GM19463 (cell line): Measurements from ENCODE around the gene PARP8.
A peak's percentile ranks its signal among the peaks of the same experiment; 100 is the strongest.
"Not testable (repeated sequence)": the region's sequence is repeated elsewhere in the genome, so short reads cannot be mapped to it uniquely, and the experiment has no call there.

Experiments used
- ATAC-seq: cut with Tn5 transposase; IDR thresholded peaks from one replicate; pipeline ENCODE4 v1.9.1; 2021; ENCODE audit warnings: mild to moderate bottlenecking, moderate library complexity; ENCODE audit not compliant: unreplicated experiment

The PARP8 gene

DNA sequence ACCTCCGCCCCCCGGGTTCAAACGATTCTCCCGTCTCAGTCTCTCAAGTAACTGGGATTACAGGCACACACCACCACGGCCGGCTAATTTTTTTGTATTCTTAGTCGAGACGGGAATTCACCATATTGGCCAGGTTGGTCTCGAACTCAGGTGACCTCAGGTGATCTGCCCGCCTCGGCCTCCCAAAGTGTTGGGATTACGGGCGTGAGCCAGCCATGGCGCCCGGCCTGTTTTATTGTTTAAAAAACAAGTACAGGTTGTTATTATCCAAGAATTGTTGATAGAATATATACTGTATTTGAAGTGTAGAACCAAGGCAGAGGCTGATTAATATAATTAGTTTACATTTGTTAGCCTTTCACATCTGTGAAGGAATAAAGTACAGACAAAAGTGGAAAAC lies 8.9 kb downstream of the PARP8 start:
- no peak for ATAC-seq

DNA sequence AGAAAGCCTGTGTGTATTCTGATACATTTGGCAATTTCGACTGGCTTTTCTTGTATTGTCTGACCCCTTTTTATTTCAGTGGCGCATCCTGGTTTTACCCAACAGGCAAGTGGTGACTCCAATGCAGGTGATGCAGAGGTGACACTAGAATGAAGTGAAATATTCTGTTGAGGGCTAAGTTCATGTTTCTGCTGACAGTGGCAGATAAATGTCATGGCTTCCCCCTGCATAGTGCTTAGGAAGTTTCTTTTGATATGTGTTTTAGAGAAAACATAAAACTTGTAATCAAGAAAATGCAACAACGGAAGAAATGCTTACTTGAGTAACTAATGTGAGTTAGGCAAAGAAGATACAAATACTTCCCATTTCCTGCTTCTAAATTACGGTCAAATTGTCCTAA lies 13.1 kb downstream of the PARP8 start:
- not testable (repeated sequence) for ATAC-seq

DNA sequence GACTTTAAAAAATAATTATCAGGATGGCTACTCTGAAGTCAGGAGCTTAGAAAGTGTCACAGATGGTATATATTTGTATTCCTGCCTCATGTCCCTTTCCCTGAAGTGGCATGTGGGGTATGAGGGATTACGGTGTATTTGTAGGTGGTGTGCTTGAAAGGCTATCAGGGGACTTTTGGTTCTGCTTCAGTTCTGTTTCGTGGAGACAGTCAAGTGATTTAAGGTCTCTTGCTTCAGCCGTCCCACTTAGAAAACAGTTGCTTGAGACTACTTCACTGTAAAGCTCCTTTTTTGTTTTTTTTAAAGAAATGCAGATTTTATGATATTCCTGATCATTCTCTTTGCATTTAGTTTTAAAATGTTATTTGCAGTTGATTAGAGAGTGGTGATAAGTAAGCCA lies 18.3 kb downstream of the PARP8 start:
- no peak for ATAC-seq

DNA sequence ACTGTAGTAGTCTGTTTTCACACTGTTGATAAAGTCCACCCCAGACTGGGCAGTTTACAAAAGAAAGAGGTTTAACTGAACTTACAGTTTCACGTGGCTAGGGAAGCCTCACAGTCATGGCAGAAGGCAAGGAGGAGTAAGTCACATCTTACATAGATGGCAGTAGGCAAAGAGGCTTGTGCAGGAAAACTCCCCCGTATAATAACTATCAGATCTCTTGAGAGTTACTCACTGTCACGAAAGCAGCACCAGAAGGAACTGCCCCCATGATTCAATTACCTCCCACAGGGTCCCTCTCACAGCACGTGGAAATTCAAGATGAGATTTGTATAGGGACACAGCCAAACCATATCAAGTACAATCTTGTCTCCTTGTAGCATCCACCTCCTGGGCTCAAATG lies 21.1 kb downstream of the PARP8 start:
- no peak for ATAC-seq

DNA sequence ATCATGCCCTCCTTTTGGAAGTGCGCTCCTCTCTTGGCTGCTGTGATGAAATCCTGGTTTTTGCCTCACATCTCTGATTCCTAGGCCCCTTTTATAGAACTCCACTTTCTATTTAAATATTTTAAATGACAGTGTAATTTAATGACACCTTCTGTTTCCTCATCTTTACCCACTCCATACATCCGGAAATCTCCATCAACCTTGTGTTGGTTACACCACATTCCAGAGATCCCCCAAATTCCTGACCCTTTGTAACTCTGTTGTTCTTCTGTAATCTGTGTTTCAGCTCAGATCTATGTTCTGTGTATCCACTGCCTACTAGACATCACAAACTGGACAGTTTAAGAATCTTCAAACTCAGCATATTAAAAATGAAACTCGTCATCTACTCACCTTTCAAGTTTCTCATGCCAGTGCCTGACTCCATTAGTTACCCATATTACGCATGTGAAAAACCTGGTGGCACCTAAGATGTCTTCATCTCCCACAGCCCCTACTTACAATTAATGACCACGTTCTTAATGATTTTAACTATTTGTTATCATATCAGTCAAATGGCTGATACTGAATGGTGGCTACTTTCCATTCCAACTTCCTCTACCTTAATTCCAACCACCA lies 25.1 kb downstream of the PARP8 start:
- no peak for ATAC-seq

DNA sequence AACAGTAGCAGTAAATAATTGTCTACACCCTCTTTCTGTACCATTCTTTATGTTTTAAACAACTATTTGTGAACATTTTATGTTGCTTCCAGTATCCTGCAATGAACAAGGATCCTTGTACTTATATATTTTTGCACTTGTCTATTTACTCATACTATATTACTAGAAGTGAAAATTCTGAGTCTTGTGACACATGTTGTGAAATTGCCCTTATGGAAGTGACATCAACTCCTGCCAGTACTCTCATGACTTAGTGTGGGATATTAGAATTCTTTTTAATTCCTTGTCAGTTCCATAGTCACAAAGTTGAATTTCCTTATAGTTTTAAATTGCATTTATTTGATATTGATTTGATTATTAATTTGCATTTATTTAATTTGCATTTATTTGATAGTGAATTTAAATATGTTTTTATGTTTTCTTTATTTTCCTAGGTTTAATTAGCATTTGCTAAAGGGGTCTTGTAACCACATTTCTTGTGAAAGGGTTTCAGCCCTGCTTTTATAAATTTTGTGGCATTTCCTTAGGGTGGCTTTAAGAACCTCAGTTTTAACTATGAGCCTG lies 27.7 kb downstream of the PARP8 start:
- no peak for ATAC-seq

DNA sequence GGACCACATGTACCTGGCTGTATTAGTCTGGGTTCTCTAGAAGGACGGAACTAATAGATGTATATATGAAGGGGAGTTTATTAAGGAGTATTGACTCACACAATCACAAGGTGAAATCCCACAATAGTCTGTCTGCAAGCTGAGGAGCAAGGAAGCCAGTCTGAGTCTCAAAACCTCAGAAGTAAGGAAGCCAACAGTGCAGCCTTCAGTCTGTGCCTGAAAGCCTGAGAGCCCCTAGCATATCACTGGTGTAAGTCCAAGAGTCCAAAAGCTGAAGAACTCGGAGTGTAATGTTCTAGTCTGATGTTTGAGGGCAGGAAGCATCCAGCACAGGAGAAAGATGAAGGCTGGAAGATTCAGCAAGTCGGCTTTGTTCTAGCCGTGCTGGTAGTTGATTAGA lies 28.2 kb downstream of the PARP8 start:
- not testable (repeated sequence) for ATAC-seq

DNA sequence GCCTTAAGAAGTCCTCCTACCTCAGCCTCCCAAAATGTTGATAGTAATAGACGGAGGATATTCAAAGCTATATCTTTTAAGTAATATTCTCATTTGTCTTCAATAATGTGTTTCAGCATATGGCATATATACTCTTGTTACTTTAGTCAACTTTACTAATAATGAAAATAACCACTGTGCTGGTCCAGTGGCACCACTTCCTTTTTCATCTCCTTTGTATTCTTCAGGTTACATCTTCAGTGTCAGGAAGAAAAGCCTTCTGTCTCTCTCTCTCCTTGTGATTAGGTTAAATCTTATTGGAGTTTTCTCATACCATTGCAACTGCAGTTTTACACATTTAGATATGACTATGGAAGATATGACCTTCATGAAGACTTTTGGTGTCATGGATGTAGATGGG lies 31.3 kb downstream of the PARP8 start:
- ATAC-seq, result peak; percentile 71

DNA sequence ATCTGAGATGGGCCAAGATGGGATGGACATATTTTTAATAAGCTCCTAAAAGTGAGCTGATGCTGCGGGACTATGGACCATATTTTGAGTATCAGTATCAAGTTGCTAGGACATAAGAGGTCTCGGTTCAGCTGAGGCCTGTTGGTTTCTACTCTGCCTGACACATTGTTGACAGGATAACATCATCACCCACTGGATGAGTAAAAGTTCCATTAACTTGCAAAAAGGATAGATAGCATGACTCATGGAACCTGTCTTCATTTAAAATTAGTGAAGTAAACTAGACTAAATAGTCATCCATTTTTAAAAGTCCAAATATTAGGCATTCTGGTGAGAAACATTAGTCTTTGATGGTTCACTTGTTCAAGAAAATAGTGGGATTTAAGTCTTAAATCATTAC lies 33.3 kb downstream of the PARP8 start:
- ATAC-seq, result no peak

DNA sequence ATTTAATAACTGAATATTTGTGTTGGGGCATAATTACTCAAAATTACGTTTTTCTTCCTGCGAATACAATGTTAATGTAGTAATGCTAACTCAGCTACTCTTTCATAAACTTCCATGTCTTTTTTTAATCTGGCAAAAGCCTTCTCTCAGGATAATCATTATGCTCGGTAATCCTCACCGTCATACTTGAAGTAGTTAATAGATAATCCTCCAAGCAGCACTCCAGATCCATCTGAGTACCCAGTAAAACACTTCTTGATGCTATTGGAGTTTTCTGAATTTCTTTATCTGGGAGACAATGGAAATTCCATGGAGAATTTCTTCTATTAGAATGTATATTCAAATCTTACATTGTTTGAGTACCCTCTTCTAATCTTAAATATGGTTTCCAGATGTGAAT lies 34.3 kb downstream of the PARP8 start:
- no peak for ATAC-seq

DNA sequence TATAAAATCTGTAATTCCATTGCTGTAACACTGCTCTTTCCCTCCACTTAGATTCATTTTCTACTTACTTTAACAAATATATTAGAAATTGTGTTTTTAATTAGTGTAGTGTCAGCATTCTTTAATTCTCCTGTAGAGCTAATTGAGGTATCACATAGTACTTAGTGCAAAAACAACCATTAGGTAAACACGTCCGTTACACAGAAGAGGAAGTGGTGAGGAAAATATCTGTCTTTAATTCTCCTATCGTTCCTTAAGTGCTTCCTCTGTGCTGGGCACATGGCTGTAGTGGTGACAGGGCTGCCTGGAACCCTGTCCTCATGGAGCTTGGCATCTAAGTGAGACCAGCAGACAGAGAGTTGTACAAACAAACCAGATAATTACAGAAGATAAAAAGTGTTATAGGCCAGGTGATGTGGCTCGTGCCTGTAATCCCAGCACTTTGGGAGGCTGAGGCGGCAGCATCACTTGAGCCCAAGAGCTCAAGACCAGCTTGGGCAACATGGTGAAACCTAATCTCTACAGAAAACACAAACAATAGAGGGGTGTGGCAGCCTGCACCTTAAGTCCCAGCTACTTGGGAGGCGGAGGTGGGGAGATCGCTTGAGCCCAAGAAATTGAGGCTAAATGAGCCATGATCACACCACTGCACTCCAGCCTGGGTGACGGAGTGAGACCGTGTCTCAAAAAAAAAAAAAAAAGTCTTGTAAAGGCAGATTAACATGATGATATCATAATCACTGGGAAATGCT lies 36.4 kb downstream of the PARP8 start:
- ATAC-seq, result no peak

DNA sequence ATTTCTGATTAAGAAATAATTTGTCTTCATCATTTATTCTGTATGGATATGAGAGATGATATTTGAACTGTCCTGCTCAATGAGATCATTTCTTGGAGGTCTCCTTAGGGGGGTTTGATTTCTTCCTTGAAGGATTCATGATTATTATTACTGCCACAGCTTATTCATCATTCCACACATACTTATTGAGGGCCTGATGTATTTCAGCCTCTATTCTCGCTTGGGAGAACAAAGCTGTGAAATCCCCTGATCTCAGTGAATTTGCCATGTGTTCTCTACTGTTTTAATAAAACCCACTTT lies 36.9 kb downstream of the PARP8 start:
- no peak for ATAC-seq

DNA sequence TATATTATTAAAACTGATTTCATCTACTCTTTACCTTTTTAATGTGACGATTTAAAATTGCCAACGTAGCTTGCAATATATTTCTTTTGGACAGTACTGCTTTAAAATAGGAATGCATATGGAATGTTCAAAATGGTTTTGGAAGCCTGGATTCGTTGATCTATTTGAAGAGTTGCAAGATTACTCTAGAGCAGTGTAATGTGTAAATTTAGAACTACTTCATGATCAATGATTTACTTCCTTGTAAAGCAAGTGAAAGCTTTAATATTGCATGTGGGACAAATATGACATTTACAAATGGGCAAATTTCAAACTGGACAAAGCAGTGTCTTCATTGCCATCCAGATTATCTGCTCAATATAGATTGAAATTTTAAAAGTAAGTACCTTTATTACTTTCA lies 38.3 kb downstream of the PARP8 start:
- no peak for ATAC-seq

DNA sequence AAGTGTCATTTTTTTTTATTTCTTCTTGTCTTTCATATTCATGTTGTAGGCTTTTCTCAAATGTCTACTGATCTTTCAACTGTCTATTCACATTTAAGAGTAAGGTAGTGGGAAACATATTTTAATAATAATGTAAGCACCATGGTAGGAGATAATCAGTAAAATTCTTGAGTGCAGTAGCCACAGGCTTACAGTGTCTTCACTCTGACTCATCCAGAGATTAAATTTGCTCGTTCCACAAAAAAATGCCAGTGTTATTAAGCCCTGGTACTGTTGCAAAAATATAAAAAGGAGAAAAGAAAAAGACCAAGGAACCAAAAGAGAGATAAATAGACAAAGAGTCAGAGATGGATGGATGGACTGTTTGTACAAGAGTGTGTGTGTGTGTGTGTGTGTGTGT lies 43.0 kb downstream of the PARP8 start:
- ATAC-seq, result no peak

DNA sequence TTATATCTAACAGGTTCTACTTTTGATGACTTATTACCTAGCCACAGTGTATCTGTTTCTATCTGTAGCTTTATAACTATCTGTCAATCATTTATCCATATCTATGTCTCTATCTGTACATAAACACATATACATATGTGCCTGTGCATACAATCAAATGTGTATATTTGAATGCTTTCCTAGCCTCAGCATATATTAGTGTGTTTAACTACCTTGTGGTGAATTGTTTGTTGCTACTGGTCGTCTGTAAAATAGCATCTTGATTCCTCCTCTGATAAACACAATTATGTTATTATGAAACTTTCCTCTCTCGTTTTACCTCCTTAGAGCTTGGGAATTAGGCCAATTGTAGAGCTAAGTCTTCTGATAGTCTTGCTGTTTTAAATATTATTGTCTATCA lies 44.4 kb downstream of the PARP8 start:
- ATAC-seq, result no peak

DNA sequence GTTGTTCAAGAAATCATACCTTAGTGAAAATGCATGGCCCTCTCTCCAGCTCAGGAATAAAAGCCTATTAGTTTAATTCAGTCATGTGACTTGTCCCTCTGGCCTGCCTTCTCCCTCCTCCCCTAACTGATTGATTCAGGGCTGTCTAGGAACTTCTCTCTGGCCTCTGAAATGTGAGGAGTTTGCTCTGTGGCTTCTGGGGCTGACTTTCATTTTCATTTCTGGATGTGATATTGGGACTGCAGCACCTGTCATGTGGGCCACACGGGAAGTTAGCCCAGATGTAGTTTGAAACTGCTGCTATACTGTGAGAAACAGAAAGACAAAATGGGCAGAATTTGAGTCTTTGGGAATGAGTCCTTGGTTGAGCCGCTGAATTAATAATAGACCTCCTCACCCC lies 44.8 kb downstream of the PARP8 start:
- peak; percentile 94 for ATAC-seq

DNA sequence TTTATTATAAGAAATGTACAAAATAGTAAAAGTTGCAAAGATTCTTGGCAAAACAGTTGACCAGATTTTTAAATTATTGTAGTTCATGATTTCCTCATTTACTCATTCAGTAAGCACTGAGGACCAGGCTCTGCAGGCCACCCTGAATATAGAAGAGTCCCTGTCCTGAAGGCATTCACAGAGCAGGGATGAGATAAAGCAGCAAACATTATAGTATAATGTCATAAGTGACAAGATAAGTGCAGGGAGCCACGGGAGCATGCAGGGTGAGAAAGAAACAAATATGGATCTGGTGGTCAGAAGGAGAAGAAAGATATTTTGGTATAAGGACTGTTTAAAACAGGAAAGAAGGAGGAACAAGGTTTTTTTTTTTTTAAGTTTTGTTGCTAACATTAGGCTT lies 46.0 kb downstream of the PARP8 start:
- no peak for ATAC-seq

DNA sequence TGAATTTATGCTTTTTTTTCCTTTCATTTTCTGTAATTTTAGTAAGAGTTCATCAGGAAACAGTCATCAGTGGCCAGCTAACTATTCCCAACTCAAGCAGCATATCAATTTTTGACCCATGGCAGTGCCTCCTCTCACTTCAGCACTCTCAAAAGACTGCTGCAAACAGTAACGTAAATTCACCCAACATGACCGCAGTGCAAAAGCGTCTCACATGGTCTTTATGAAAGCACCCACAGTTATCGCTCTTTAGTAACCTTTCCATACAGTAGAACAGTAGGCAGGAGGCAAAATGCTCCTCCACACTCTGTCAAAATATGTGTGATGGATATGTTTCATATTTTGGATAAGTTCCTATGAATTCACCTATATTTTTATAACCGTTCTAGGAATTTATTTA lies 48.6 kb downstream of the PARP8 start:
- no peak for ATAC-seq

DNA sequence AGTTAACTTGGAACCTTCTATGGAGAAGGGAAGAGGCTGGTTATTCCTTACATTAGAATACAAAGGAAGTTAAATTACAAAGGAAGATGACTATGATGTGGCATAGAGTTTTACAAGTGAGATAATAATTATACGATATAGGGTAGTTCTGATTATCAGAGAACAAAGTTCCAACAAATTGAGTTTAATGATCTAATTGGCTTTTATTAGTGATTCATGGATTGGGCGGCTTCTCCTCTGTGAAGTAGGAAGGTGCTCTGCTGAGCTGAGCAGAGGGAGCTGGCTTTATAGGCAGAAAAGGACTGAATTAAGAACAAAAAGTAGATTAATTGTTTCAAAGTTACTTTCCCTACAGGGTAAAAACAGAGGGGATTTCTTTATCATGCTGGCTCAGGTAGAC lies 49.7 kb downstream of the PARP8 start:
- no peak for ATAC-seq

DNA sequence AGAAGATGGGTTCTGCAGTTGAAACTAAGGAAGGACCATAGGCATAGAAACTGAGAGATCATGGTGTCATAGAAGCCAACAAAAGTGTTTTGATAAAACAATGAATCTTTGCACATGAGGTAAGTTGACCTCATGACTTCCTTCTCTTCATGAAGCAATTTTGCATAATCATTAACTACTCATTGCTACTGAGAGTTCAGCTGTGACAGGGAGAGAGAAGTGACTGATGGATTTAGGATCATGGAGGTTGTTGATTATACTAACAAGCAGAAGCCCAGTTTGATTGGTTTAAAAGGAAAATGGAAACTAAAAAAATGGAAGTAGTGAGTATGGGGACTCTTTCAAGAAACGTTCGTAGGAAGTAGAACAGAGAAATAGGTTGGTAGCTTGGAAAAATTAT lies 51.2 kb downstream of the PARP8 start:
- peak; percentile 88 for ATAC-seq

DNA sequence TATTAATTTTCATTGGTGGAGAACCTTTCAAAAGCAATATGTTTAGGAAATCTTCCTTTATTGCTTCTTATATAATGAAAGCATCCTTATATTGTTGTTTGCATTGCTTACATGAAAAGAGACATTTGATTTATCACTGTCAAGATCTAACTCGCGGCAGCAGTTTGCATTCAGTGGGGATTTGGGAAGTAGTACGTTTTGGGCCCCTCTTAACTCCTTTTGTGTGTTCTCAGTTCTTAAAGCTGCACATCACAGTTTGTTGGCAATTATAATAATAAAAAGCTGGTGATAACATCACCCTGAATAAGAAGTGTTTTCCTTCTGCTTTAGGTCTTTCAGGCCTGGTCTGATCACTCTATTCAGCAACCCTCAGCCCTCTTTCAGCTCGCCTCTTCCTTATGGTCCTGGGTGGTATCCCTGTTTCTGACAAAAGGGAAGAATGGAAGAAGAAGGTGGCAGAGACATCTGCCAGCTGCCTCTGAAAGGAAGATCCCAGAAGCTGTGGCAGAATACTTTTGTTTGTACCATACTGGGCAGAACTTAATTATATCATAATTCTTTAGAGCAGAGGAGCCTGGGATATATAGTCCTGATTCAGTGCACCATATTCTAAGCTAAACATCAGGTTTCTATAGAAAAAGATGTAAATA lies 53.7 kb downstream of the PARP8 start:
- no peak for ATAC-seq

DNA sequence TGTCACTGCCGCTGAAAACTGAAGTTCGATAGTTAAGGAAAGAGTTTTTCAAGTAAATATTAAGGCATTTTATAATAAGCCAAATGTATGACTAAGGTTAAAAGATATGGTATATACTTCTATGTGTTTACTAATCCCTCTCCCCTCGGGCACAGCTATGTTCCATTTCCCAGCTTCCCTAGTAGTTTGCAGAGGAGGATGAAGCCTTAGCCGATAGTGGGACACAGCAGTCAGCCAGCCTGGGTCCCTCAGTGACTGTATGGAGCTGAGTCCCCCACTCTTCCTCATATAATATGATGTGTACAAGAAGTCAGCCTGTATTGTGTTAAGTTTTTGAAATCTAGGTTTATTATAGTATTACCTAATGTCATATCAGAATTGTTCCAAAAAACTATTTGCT lies 55.8 kb downstream of the PARP8 start:
- no peak for ATAC-seq
